Stimulated activated CD4-positive, alpha-beta T cell treated with anti-CD3 and anti-CD28 coated beads, TNF-alpha, amount 100 ng/mL, for 1 hour (primary cell): ENCODE measurements around the gene FLAD1.

Experiments
- DNase-seq, 3 donors: peaks; one replicate each; pipeline ENCODE4 v3.0.0-alpha.2; 2020; ENCODE audit warnings: low read depth in 3 of 3, low spot score in 1 of 3

The FLAD1 gene

DNA sequence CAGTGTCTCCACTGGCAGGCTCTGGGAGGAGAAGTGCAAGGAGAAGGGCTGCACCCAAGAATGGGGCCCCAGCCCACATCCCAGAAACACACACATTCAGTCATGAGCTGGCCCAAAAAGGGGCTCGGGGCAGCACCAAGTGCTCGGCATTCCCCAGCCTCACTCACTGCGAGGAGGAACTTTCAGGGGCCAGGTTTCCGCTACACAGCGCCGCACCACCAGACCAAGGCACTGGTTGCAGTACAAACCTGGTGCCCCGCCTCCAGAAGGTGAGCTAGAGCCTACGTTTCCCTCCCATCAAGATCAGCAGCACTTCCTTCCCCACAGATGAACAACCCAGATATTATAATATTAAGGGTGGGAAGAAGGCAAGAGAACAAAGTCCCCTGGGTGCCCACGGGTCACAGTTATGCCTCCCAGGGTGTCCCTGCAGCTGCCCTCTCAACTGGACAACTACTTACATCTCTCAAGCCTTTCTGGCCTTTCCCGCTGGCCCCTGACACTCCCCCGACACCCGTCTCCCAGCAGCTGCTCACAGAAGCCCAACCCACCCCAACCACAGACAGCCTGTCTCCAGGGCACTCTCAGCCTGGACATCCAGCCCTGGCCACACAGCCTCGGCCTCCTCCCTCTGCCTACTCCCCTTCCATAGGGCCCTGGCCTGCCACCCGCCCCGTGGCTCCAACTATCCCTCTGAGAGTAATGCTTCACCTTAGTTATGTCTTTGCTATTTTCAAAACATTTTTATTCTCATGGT, 31.1 kb upstream of the FLAD1 start:
- DNase-seq, result peak in 1 of 3 donors; percentile 51

GRCh38 chr1:154952664-154953063, 30.5 kb upstream of the FLAD1 start:
- DNase-seq, result no peak

GRCh38 chr1:154953611-154954038, 29.5 kb upstream of the FLAD1 start:
- DNase-seq, result no peak

DNA sequence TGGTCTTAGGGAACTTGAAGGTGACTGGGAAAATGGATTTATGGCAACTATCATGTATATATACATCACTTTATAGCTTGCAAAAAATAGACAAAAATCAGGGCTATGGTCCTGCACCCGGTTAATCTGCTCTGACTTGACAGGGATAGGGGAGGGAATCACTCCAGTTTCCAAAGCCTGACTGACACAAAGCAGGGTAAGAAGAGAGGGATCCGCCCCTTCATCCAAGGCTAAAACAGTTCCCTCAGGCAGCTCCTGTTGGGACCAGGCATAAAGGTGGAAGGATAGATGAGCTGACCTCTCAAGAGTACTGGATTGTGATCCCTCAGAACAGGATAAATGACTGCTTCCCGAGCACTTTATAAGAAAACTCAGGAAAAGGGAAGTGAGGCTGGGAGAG, 28.6 kb upstream of the FLAD1 start:
- DNase-seq, result no peak

DNA sequence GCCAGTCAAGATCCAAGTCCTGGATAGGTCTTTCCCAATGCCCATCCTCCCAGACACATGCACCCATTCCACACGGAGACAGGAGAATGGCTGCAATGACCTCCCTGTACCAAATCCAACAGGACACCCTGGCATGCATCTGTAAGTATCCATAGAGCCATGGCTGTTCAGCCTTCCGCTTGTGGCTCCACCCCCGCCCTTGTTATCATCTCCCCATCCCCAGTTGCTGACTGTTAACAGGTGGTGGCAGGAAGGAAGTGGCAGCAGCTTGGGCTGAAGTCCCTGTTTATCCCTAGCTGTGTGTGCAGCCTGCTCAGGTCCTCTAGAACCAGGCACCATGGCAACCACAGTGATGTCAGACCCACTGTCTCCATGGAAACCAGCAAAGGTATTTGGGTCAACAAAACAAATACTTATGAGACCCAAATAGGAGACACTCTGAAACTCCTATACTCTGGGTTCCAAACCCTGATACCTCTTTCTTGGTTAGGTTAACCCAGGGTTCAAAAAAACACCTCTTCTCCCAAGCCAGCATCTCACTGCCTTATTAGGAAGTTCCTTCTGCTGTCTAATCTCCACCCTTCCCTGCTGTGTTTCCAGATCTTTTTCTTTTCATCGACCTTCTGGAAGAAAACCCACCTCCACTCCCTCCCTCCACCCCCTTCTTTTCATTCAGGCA, 28.0 kb upstream of the FLAD1 start:
- peak in 2 of 3 donors; percentile 71 to 87 for DNase-seq

GRCh38 chr1:154955718-154956543, 27.2 kb upstream of the FLAD1 start, which contains the start of gene PBXIP1:
Gene PBXIP1, minus strand, starts transcription at chr1:154956099. Its CDS starts 2,378 bp downstream, at chr1:154953721.
- peak in 2 of 3 donors; percentile 57 to 63 for DNase-seq

DNA sequence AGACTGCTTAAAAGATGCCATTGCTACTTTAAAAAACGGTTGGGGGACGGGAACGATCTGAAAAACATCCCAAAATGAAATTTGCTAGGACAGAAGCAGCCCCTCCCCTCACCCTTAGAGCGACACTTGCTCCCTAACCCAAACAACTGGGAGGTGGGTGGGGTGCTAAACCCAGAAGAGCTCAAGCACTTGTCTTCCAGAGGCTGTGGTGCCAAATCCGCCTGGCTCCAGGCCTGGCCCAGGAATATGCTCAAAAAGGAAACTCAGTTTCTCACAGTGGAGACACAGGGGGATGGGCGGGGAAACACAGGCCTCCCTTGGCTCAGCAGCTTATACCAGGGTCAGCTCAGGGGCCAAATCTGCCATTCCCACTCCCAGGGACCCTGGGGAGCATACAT, 26.6 kb upstream of the FLAD1 start:
- no peak for DNase-seq

DNA sequence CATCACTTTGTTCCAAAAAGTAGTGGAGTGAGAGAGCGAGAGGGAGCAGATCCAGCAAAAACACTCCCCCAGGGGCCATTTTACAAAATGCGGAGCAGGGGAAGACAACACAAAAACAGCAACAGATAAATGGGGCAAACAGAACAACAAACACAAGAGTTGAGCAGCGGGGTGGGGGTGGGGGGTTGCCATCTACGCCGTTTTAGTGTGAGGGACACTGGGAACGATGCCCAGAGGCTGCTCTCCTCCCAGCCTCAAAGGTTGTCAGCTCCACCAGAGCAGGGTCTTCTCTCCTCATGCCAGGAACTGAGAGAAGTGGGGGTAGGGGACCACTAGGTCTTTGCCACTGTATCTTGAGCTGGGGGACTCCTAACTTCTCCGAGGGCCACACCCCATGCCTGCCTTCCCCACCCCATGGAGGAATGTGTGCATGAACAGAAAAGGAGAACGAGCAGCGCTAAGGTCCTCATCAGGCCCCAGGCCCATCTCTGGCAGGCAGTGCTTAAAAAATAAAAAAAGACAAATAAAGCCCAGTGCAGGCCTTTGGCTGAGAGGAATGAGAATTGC, 26.0 kb upstream of the FLAD1 start:
- no peak for DNase-seq

- DNase-seq, result no peak
These were observed 25.1 kb upstream of the FLAD1 start for GRCh38 chr1:154958036-154958435.

DNA sequence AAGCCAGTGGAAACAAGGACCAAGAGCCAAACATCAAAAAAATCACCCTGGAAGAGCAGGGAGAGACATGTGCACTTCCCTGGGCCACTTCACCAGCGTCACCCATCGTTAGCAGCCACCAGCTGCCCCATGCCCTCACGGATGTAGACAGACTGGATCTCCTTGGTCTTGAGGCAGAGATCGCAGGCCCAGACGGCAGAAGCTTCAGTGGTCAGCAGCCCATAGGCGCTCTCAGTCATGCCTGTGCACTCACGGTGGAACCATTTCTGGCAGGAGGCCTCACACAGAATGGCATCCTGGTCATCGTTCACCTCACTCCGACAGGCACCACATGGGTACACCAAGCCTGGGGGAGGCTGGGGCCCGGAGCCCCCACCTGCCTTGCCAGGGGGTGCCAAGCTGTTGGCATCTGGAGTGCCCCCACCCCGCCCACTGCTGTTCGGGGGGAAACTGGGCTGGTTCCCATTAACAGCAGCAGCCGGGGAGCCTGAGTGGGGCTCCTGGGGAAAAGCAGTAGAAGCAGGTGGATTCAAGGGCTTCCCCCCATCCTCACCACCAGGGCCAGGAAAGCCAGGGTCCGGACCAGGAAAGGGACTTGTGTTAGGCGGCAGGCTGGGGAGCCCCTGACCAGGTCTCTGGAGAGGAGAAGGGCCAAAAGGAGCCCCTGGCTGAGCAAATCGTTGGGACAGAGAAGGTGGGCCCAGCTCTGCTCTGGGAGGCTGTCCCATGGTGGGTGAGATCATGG, 24.3 kb upstream of the FLAD1 start:
- no peak for DNase-seq

DNA sequence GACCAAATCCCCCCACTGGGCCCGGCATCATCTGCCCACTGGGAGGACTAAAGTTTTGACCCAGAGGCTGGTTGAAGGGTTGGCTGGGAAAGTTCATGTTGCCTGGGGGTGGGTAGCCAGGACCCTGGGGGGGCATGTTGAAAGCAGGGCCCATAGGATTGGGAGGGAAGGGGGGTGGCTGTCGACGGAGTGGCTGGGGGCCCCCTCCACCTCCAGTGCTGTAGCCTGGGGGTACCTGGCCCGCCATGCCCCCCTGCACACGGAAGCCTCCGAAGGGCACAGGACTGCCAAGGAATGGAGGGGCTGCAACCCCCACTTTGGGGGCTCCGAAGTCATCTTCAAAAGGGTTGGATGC, 23.7 kb upstream of the FLAD1 start:
- DNase-seq, result no peak

DNA sequence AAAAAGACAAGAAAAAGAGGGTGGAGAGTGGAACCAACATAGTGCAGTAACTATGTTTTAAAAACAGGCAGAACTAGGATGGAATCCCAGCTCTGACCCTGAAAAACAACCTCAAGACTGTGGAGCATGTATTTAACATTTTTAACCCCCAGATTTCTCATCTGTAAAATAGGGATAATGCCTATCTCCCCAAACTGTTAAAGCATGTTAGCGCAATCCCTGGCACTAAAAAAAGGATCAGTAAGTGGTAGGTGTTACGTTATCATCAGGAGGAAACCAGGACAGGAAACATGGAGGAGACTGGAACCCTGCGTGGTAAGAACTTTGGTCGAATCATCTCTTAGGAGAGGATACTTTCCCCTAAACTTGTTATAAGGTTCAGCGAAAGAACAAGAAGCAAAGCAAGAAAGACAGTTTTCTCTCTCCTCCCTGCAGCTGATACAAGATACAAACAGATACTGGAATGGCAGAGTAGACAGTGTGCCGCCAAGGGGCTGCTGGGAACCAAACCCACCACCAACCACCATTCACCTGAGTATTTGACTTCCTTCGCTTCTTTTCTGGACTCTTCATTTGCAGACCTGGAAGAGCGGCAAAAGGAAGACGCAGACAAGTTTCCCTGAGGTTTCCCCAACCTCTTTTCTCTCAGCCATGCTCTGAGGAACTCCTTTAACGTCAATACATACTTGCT, 22.6 kb upstream of the FLAD1 start:
- no peak for DNase-seq

- DNase-seq, result peak; percentile 45 to 69 (median 55)
These were observed 21.7 kb upstream of the FLAD1 start, which contains the start of gene PYGO2 for GRCh38 chr1:154961207-154962155. Gene PYGO2, minus strand, starts transcription at chr1:154961782. Its CDS starts 206 bp downstream, at chr1:154961576.

DNA sequence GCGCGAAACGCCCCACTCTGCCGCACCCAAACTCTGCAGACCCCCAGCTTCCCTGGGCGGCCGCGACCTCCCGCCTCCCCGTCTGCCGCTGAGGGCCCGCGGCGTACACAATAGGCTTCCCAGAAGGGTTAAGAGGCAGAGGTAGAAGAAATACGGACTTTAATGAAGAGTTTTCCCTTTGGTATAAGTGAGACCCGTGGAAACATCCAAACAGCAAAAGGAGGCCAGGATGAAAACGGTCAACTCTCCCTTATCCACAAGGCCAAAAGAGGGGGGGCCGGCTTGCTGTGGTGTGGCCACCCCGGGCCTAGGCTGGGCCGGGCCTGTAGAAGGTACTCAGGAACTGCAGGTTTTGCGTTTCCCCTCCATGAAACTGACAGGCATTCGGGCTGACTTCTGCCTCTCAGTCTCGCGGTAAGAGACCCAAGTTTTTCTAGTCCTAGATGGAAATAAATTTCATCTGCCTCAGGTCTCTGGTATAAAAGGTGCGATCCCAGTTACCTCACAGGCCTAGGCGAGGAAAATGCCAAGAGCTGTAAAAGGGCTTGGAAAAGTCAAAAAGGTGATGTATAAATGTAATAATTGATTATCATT, 20.9 kb upstream of the FLAD1 start:
- no peak for DNase-seq

DNA sequence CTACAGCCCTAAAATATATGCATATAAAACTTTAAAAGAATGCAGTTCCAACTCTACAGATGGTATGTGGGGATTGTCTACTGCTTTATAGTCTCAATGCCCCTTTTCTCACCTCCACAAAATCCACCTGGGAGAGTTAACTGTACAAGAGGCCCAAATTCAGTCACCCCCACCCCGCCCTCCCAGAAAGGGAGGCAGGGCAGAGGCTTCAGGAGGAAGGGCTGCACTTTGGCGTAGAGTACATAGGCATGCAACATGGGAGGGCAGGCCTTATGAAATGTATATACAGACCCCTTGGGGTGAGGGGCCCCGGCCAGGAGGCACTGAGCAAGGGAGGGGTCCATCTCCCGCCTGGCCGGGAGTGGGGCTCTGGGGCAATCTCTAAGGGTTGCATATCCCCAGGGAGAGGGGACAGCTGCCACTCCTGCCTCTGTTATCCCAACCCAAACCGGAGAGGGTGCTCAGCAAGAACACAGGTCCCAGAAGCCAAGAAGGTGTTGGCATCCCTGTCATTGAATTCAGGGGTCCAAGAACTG, 20.3 kb upstream of the FLAD1 start:
- DNase-seq, result no peak

DNA sequence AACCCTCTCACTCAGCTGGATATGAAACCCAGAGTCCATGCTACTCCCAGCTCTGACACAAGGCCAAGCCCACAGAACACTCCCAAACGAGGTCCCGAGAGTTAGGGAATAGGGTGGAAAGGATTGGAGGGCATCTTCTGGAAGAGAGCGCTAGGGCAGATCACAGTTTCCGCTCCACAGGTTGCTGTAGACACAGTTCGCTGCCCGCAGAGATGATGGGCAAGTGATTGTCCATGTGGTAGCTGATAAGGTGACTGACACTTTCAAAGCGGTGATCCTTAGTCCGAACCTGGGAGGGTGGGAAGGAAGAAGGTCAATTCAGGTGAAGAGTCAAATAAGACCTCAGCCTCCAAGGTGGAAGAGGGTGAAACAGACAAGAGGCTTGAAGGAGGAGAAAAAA, 19.5 kb upstream of the FLAD1 start:
- DNase-seq, result no peak

- no peak for DNase-seq
These were observed 18.8 kb upstream of the FLAD1 start for GRCh38 chr1:154964359-154964758.

- DNase-seq, result no peak
These were observed 17.0 kb upstream of the FLAD1 start for GRCh38 chr1:154966111-154966510.
